ENCODE data around the gene GIMAP2. TPM values are rescaled to one million over a fixed set of nuclear protein-coding genes. Genes with fewer than 3 reads are reported as not detected.

The GIMAP2 gene
- total RNA-seq, 1 donor from 2014 or later: 24.7 TPM

GRCh38 chr7:150723467-150723866, 38.0 kb downstream of the GIMAP2 start:
- H3K27me3 Mint-ChIP-seq (ENCODE audit: insufficient read depth): no peaks in the 10 kb centered on the region
- intact Hi-C loops (cut with micrococcal nuclease): no loop called here
- peaks cover 38% of the 10 kb centered on the region for H3K9me3 Mint-ChIP-seq
- peaks cover 71% of the 10 kb centered on the region for H3K4me1 Mint-ChIP-seq (ENCODE audit: low read depth)
- no peak for DNase-seq (ENCODE audit: low spot score)
- H3K36me3 Mint-ChIP-seq (ENCODE audit: low read depth): peaks cover 82% of the 10 kb centered on the region
- peak overlapping the region; percentile 53 for H3K4me3 Mint-ChIP-seq
- H3K27ac Mint-ChIP-seq: no peak overlapping the region

- Mint-ChIP-seq H3K36me3 (ENCODE audit: low read depth) (peaks cover 60% of the 10 kb centered on the region), H3K27ac (no peak overlapping the region), H3K4me3 (no peak overlapping the region), H3K4me1 (ENCODE audit: low read depth) (peaks cover 70% of the 10 kb centered on the region), H3K9me3 (peaks cover 48% of the 10 kb centered on the region), H3K27me3 (ENCODE audit: insufficient read depth) (no peaks in the 10 kb centered on the region)
- intact Hi-C loops (cut with micrococcal nuclease): no loop called here
- DNase-seq (ENCODE audit: low spot score): no peak
Measured at GRCh38 chr7:150727381-150727780, 41.9 kb downstream of the GIMAP2 start.

- no peak for DNase-seq (ENCODE audit: low spot score)
- Mint-ChIP-seq H3K4me1 (ENCODE audit: low read depth) (peaks cover 70% of the 10 kb centered on the region), H3K27me3 (ENCODE audit: insufficient read depth) (no peaks in the 10 kb centered on the region), H3K36me3 (ENCODE audit: low read depth) (peaks cover 55% of the 10 kb centered on the region), H3K27ac (no peak overlapping the region), H3K9me3 (peaks cover 48% of the 10 kb centered on the region), H3K4me3 (no peak overlapping the region)
- intact Hi-C loops (cut with micrococcal nuclease): no loop called here
Measured at GRCh38 chr7:150728011-150728410, 42.5 kb downstream of the GIMAP2 start.

- Mint-ChIP-seq H3K27ac (no peak overlapping the region), H3K4me1 (ENCODE audit: low read depth) (peaks cover 70% of the 10 kb centered on the region), H3K4me3 (no peak overlapping the region), H3K36me3 (ENCODE audit: low read depth) (peaks cover 50% of the 10 kb centered on the region), H3K9me3 (peaks cover 44% of the 10 kb centered on the region), H3K27me3 (ENCODE audit: insufficient read depth) (no peaks in the 10 kb centered on the region)
- intact Hi-C loops (cut with micrococcal nuclease): no loop called here
- no peak for DNase-seq (ENCODE audit: low spot score)
Measured at GRCh38 chr7:150728609-150729008, 43.1 kb downstream of the GIMAP2 start.

GRCh38 chr7:150731916-150732315, 46.4 kb downstream of the GIMAP2 start:
- Mint-ChIP-seq H3K27me3 (ENCODE audit: insufficient read depth) (no peaks in the 10 kb centered on the region), H3K9me3 (peaks cover 25% of the 10 kb centered on the region), H3K27ac (peak overlapping the region; percentile 99), H3K4me3 (peak overlapping the region; percentile 68), H3K4me1 (ENCODE audit: low read depth) (peaks cover 78% of the 10 kb centered on the region), H3K36me3 (ENCODE audit: low read depth) (peaks cover 26% of the 10 kb centered on the region)
- intact Hi-C loops (cut with micrococcal nuclease): loop anchor here (1.0 to 5.0 kb wide), 7 partner anchors 8 to 410 kb away; partner anchors contain the start of genes ACTR3C, GIMAP1, GIMAP2 and LRRC61
- DNase-seq (ENCODE audit: low spot score): no peak

- H3K27me3 Mint-ChIP-seq (ENCODE audit: insufficient read depth): no peaks in the 10 kb centered on the region
- H3K4me1 Mint-ChIP-seq (ENCODE audit: low read depth): peaks cover 84% of the 10 kb centered on the region
- no peak for DNase-seq (ENCODE audit: low spot score)
- H3K9me3 Mint-ChIP-seq: peaks cover 15% of the 10 kb centered on the region
- H3K36me3 Mint-ChIP-seq (ENCODE audit: low read depth): peaks cover 16% of the 10 kb centered on the region
- intact Hi-C loops (cut with micrococcal nuclease): loop anchor here (1.0 to 5.0 kb wide), 9 partner anchors 8 to 411 kb away; partner anchors contain the start of genes ACTR3C, GIMAP1, GIMAP2 and LRRC61
- H3K27ac Mint-ChIP-seq: peak overlapping the region; percentile 99
- H3K4me3 Mint-ChIP-seq: peak overlapping the region; percentile 74
Measured at GRCh38 chr7:150732786-150733481, 47.4 kb downstream of the GIMAP2 start.

- no peak for DNase-seq (ENCODE audit: low spot score)
- H3K27me3 Mint-ChIP-seq (ENCODE audit: insufficient read depth): no peaks in the 10 kb centered on the region
- H3K4me3 Mint-ChIP-seq: peak overlapping the region; percentile 74
- H3K4me1 Mint-ChIP-seq (ENCODE audit: low read depth): peaks cover 86% of the 10 kb centered on the region
- peaks cover 8% of the 10 kb centered on the region for H3K9me3 Mint-ChIP-seq
- intact Hi-C loops (cut with micrococcal nuclease): loop anchor here (1.0 to 5.0 kb wide), 7 partner anchors 8 to 411 kb away; partner anchors contain the start of genes ACTR3C, GIMAP2 and LRRC61
- peaks cover 15% of the 10 kb centered on the region for H3K36me3 Mint-ChIP-seq (ENCODE audit: low read depth)
- peak overlapping the region; percentile 99 for H3K27ac Mint-ChIP-seq
Measured at GRCh38 chr7:150733482-150734095, 48.1 kb downstream of the GIMAP2 start.

GRCh38 chr7:150734254-150734653, 48.7 kb downstream of the GIMAP2 start:
- H3K9me3 Mint-ChIP-seq: peaks cover 3% of the 10 kb centered on the region

GRCh38 chr7:150735596-150736358, 50.3 kb downstream of the GIMAP2 start:
- Mint-ChIP-seq H3K27ac (peak overlapping the region; percentile 99), H3K36me3 (ENCODE audit: low read depth) (peaks cover 27% of the 10 kb centered on the region), H3K4me1 (ENCODE audit: low read depth) (peaks cover 85% of the 10 kb centered on the region), H3K9me3 (no peaks in the 10 kb centered on the region), H3K27me3 (ENCODE audit: insufficient read depth) (no peaks in the 10 kb centered on the region), H3K4me3 (peak overlapping the region; percentile 97)
- DNase-seq (ENCODE audit: low spot score): no peak
- intact Hi-C loops (cut with micrococcal nuclease): loop anchor here (2.0 kb wide), 1 partner anchor 167 kb away; no protein-coding TSS in a partner anchor

More at GRCh38 chr7:150734254-150734653, 48.7 kb downstream of the GIMAP2 start:
- Mint-ChIP-seq H3K27me3 (ENCODE audit: insufficient read depth) (no peaks in the 10 kb centered on the region), H3K27ac (peak overlapping the region; percentile 99), H3K36me3 (ENCODE audit: low read depth) (peaks cover 17% of the 10 kb centered on the region), H3K4me3 (peak overlapping the region; percentile 97), H3K4me1 (ENCODE audit: low read depth) (peaks cover 85% of the 10 kb centered on the region)
- intact Hi-C loops (cut with micrococcal nuclease): loop anchor here (5.0 kb wide), 2 partner anchors 232 to 412 kb away; partner anchors contain the start of genes ACTR3C and LRRC61
- DNase-seq (ENCODE audit: low spot score): no peak

GRCh38 chr7:150736864-150737263, 51.4 kb downstream of the GIMAP2 start:
- Mint-ChIP-seq H3K27me3 (ENCODE audit: insufficient read depth) (no peaks in the 10 kb centered on the region), H3K27ac (peak overlapping the region; percentile 99), H3K4me3 (peak overlapping the region; percentile 97), H3K36me3 (ENCODE audit: low read depth) (peaks cover 34% of the 10 kb centered on the region), H3K9me3 (no peaks in the 10 kb centered on the region), H3K4me1 (ENCODE audit: low read depth) (peaks cover 88% of the 10 kb centered on the region)
- intact Hi-C loops (cut with micrococcal nuclease): loop anchor here (1.0 to 2.0 kb wide), 2 partner anchors 168 to 222 kb away; no protein-coding TSS in a partner anchor
- no peak for DNase-seq (ENCODE audit: low spot score)

- peaks cover 40% of the 10 kb centered on the region for H3K36me3 Mint-ChIP-seq (ENCODE audit: low read depth)
- intact Hi-C loops (cut with micrococcal nuclease): loop anchor here (1.0 to 2.0 kb wide), 5 partner anchors 17 to 289 kb away; partner anchors contain the start of gene GIMAP2
- H3K4me1 Mint-ChIP-seq (ENCODE audit: low read depth): peaks cover 88% of the 10 kb centered on the region
- H3K27me3 Mint-ChIP-seq (ENCODE audit: insufficient read depth): no peaks in the 10 kb centered on the region
- peak within 1 kb of the TSS; percentile 99 for H3K27ac Mint-ChIP-seq
- DNase-seq (ENCODE audit: low spot score): peak; percentile 51
- no peaks in the 10 kb centered on the region for H3K9me3 Mint-ChIP-seq
- peak within 1 kb of the TSS; percentile 97 for H3K4me3 Mint-ChIP-seq
Measured at GRCh38 chr7:150737265-150738055, 52.0 kb downstream of the GIMAP2 start, which contains the start of gene GIMAP5. Gene GIMAP5 (plus strand): TSS chr7:150737418. CDS start chr7:150740885, 3,467 bp downstream.

- Mint-ChIP-seq H3K27me3 (ENCODE audit: insufficient read depth) (no peaks in the 10 kb centered on the region), H3K4me1 (ENCODE audit: low read depth) (peaks cover 88% of the 10 kb centered on the region), H3K27ac (peak overlapping the region; percentile 99), H3K9me3 (no peaks in the 10 kb centered on the region), H3K36me3 (ENCODE audit: low read depth) (peaks cover 46% of the 10 kb centered on the region), H3K4me3 (peak overlapping the region; percentile 97)
- peak; percentile 51 for DNase-seq (ENCODE audit: low spot score)
- intact Hi-C loops (cut with micrococcal nuclease): loop anchor here (1.0 kb wide), 3 partner anchors 16 to 290 kb away; partner anchors contain the start of gene GIMAP2
Measured at GRCh38 chr7:150738092-150738491, 52.6 kb downstream of the GIMAP2 start.
